Measurements from ENCODE around the gene MTSS2.

DNA sequence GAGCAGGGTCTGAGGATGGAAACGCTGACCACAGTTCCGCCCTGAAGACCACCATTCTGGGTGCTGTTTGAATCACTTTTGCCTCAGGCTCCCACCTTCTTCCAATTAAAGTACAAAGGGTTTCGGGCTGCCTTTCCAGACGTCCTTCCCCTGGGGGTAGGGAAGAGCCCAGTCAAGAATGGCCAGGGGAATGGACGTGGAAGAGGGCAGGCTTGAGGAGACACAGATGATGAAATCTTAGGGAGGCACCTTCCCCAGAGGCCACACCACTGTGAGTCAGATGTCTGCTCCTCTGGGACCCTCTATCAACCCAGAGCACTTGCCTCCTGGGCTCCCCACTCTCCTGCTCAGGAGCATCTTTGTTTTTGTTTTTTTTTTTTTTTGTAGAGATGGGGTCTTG, 27.5 kb upstream of the MTSS2 start:
- no peak for TF ChIP-seq EZH2phosphoT487 (conservative IDR thresholded peaks at IDR 0.05; ENCODE audit: low read length)
- TF ChIP-seq, protein P1, sequence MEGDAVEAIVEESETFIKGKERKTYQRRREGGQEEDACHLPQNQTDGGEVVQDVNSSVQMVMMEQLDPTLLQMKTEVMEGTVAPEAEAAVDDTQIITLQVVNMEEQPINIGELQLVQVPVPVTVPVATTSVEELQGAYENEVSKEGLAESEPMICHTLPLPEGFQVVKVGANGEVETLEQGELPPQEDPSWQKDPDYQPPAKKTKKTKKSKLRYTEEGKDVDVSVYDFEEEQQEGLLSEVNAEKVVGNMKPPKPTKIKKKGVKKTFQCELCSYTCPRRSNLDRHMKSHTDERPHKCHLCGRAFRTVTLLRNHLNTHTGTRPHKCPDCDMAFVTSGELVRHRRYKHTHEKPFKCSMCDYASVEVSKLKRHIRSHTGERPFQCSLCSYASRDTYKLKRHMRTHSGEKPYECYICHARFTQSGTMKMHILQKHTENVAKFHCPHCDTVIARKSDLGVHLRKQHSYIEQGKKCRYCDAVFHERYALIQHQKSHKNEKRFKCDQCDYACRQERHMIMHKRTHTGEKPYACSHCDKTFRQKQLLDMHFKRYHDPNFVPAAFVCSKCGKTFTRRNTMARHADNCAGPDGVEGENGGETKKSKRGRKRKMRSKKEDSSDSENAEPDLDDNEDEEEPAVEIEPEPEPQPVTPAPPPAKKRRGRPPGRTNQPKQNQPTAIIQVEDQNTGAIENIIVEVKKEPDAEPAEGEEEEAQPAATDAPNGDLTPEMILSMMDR (IDR thresholded peaks at IDR 0.05; ENCODE audit: insufficient read depth, low read length, poor library complexity, severe bottlenecking) = no peak
